ENCODE data around the gene MAT1A. TPM values are rescaled to one million over a fixed set of nuclear protein-coding genes. Genes with fewer than 3 reads are reported as not detected.

MAT1A gene
- total RNA-seq, result not detected in 2 replicates

DNA sequence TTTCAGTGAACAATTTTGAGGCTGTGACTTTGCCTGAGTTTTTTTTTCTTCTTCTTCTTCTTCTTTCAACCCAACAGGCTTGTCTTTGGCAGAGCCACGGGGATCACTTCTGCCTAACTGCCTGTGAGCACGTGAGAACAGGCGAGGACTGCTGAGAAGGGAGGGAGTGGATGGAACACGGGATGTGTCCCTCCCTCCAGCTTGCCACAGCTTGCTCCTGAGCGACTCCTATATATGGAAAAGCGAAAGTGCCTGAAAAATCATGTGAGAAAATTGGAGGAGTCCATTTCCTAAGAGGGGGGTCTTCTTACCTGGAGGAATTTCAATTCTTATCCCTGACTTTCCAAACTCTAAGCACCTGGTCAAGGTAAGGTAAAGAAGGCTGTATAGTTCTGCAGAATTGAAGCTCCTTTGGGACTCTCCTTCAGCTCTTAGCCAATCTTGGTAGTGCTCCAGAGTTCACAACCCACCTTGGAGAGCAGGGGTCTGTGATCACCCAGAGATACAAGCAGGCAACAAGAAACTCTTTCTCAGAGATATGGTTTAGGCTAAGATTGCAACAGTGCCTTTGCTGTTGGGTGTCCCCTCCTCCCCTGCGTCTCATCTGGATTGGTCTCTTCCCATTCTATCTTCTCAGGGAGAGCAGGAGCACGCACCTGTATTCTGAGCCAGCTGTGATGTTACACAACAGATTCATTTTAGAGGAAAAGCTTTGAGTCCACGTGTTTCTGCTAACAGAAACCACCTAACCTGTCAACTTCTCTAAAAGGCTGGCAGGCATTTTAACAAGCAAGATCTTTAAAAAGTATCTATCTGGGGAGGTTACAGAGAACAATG is at the start of gene MAT1A:
MAT1A (minus strand) TSS at position 208 of the 837 bp plus-strand sequence. CDS start 235 bp downstream, outside the sequence.
- no peaks in the 10 kb centered on the region for H3K4me1 Mint-ChIP-seq (ENCODE audit: low read depth)
- no peak within 1 kb of the TSS for H3K27ac Mint-ChIP-seq
- no peaks in the 10 kb centered on the region for H3K9me3 Mint-ChIP-seq
- H3K27me3 Mint-ChIP-seq (ENCODE audit: insufficient read depth), result peaks cover 17% of the 10 kb centered on the region
- H3K36me3 Mint-ChIP-seq (ENCODE audit: low read depth), result no peaks in the 10 kb centered on the region
- no peak within 1 kb of the TSS for H3K4me3 Mint-ChIP-seq
- DNase-seq (ENCODE audit: low spot score), result no peak
- intact Hi-C loops (cut with micrococcal nuclease), result no loop called here

GRCh38 chr10:80333983-80334382 is 44.5 kb upstream of the MAT1A start:
- H3K27me3 Mint-ChIP-seq (ENCODE audit: insufficient read depth), result peaks cover 7% of the 10 kb centered on the region
- H3K9me3 Mint-ChIP-seq, result no peaks in the 10 kb centered on the region
- H3K4me1 Mint-ChIP-seq (ENCODE audit: low read depth), result no peaks in the 10 kb centered on the region
- H3K36me3 Mint-ChIP-seq (ENCODE audit: low read depth), result no peaks in the 10 kb centered on the region
- DNase-seq (ENCODE audit: low spot score), result no peak
- intact Hi-C loops (cut with micrococcal nuclease), result no loop called here
- H3K4me3 Mint-ChIP-seq, result no peak overlapping the region
- no peak overlapping the region for H3K27ac Mint-ChIP-seq

DNA sequence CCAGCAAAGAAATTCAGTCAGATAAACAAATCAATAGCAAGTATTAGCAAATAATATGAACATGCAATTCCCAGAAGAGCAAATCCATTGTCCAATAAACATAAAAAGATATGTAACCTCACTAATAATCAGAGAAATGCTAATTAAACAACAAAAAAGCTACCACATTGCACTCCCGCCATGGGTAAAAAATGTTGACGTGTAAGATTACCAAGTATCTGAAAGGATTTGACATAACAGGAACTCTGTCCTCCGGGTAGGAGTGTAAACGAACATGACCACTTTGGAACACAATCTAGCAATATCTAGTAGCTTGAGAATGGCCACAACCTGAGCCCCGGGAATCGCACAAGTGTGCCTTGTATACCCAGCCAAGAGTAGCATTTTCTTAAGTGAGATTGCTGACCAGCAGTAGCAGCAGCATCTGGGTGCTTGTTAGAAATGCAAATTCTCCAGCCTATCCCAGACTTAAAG is 35.5 kb upstream of the MAT1A start:
- Mint-ChIP-seq H3K4me3 (no peak overlapping the region), H3K27me3 (ENCODE audit: insufficient read depth) (peaks cover 2% of the 10 kb centered on the region), H3K36me3 (ENCODE audit: low read depth) (no peaks in the 10 kb centered on the region), H3K4me1 (ENCODE audit: low read depth) (no peaks in the 10 kb centered on the region), H3K27ac (no peak overlapping the region), H3K9me3 (no peaks in the 10 kb centered on the region)
- intact Hi-C loops (cut with micrococcal nuclease), result no loop called here
- DNase-seq (ENCODE audit: low spot score), result no peak

DNA sequence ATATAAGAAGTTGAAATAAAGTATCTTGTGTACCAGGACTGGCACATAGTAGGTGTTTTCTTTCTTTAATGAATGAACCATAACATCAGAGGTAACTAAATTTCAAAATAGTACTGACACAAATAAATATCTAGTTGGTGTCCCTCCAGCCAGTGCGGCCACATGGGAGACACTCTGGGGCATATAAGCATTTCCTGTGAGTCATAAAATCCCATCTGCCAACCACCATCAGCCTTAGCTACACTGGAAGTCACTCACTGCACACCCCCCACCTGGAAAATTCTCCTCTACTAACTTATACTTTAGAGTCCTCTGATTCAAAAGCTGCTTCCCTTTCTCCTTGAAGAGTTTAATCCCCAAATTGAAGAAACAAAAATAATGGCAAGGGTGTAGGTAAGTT is 34.6 kb upstream of the MAT1A start:
- Mint-ChIP-seq H3K27me3 (ENCODE audit: insufficient read depth) (peaks cover 2% of the 10 kb centered on the region), H3K4me1 (ENCODE audit: low read depth) (no peaks in the 10 kb centered on the region), H3K36me3 (ENCODE audit: low read depth) (no peaks in the 10 kb centered on the region), H3K9me3 (no peaks in the 10 kb centered on the region), H3K4me3 (no peak overlapping the region), H3K27ac (no peak overlapping the region)
- intact Hi-C loops (cut with micrococcal nuclease), result no loop called here
- DNase-seq (ENCODE audit: low spot score), result no peak

- Mint-ChIP-seq H3K4me1 (ENCODE audit: low read depth) (no peaks in the 10 kb centered on the region), H3K27me3 (ENCODE audit: insufficient read depth) (peaks cover 2% of the 10 kb centered on the region), H3K9me3 (no peaks in the 10 kb centered on the region), H3K36me3 (ENCODE audit: low read depth) (no peaks in the 10 kb centered on the region), H3K4me3 (no peak overlapping the region), H3K27ac (no peak overlapping the region)
- intact Hi-C loops (cut with micrococcal nuclease), result no loop called here
- no peak for DNase-seq (ENCODE audit: low spot score)
Observed at GRCh38 chr10:80323311-80323710, 33.9 kb upstream of the MAT1A start.

GRCh38 chr10:80322711-80323110 is 33.3 kb upstream of the MAT1A start:
- DNase-seq (ENCODE audit: low spot score), result no peak
- no peaks in the 10 kb centered on the region for H3K36me3 Mint-ChIP-seq (ENCODE audit: low read depth)
- H3K4me3 Mint-ChIP-seq, result no peak overlapping the region
- H3K9me3 Mint-ChIP-seq, result no peaks in the 10 kb centered on the region
- no peak overlapping the region for H3K27ac Mint-ChIP-seq
- H3K27me3 Mint-ChIP-seq (ENCODE audit: insufficient read depth), result peaks cover 6% of the 10 kb centered on the region
- intact Hi-C loops (cut with micrococcal nuclease), result no loop called here
- no peaks in the 10 kb centered on the region for H3K4me1 Mint-ChIP-seq (ENCODE audit: low read depth)

DNA sequence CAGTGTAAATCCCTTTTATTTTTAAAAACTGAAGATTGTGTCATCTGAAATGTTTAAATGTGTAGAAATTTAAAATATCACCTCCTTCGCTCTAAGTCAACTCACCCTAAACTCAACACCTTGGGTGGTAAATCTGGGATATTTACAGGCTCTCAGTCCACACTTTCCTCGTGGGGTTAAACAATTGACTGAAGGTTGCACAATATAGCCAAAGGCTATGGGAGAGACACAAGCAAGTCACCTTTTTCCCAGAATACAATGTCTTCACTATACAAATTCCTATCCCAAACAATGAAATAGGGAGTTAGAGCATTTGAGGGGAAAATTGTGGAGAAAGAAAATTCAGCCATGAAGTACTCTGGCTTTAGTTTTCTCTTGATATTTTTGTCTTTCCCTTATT is 32.7 kb upstream of the MAT1A start:
- Mint-ChIP-seq H3K9me3 (no peaks in the 10 kb centered on the region), H3K4me3 (no peak overlapping the region)

GRCh38 chr10:80321183-80321582 is 31.7 kb upstream of the MAT1A start:
- H3K4me1 Mint-ChIP-seq (ENCODE audit: low read depth), result no peaks in the 10 kb centered on the region
- H3K4me3 Mint-ChIP-seq, result no peak overlapping the region
- intact Hi-C loops (cut with micrococcal nuclease), result no loop called here
- no peak for DNase-seq (ENCODE audit: low spot score)
- H3K27ac Mint-ChIP-seq, result no peak overlapping the region
- H3K27me3 Mint-ChIP-seq (ENCODE audit: insufficient read depth), result peaks cover 6% of the 10 kb centered on the region
- no peaks in the 10 kb centered on the region for H3K9me3 Mint-ChIP-seq
- no peaks in the 10 kb centered on the region for H3K36me3 Mint-ChIP-seq (ENCODE audit: low read depth)

More for the DNA sequence above, 32.7 kb upstream of the MAT1A start:
- Mint-ChIP-seq H3K27ac (no peak overlapping the region), H3K4me1 (ENCODE audit: low read depth) (no peaks in the 10 kb centered on the region), H3K27me3 (ENCODE audit: insufficient read depth) (peaks cover 6% of the 10 kb centered on the region), H3K36me3 (ENCODE audit: low read depth) (no peaks in the 10 kb centered on the region)
- no peak for DNase-seq (ENCODE audit: low spot score)
- intact Hi-C loops (cut with micrococcal nuclease), result no loop called here

DNA sequence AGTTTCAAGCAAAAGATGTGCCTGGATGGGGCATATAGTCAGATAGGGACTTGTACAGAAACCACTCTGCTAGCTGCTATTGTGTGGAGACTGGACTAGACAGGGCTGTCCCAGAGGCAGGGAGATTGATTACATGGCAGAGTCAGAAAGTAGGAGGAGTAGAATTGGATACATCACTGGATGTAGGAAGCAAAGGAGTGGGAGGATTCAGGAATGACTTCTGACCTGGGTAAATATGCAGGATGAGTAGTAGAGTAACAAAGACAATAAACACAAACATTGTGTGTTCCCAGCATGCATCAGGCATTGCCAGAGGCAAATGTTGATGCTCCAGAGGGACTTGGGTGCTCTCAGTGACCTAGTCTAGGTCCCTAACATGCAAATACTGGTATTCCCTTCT is 30.9 kb upstream of the MAT1A start:
- Mint-ChIP-seq H3K36me3 (ENCODE audit: low read depth) (no peaks in the 10 kb centered on the region), H3K4me3 (no peak overlapping the region), H3K9me3 (no peaks in the 10 kb centered on the region), H3K4me1 (ENCODE audit: low read depth) (no peaks in the 10 kb centered on the region), H3K27me3 (ENCODE audit: insufficient read depth) (peaks cover 6% of the 10 kb centered on the region), H3K27ac (no peak overlapping the region)
- DNase-seq (ENCODE audit: low spot score), result no peak
- intact Hi-C loops (cut with micrococcal nuclease), result no loop called here

DNA sequence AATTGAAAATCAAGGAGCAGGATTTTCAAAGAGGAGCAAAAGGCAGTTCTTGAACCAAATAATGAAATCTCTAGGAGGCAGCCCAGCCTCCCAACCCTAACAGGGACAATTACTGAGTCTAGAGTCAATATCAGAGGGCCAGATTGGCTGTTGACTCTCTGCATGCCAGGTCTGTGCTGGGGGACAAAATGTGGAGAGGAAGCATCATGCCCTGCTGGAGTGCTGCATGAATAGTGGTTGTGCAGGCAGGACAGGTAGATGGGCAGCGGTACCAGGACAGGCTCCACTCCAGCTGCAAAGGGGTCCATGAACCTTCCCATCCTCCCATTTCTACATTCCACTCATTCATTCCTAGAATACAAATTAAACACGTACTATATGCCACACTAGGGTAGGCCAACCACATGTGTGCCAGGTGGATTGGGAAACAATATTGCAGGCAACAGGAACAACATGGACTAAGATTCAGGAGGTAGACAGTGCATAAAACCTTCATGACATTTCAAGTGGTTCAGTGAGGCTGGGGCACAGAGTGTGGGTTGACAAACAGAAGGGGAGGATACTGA is 30.4 kb upstream of the MAT1A start:
- peaks cover 6% of the 10 kb centered on the region for H3K27me3 Mint-ChIP-seq (ENCODE audit: insufficient read depth)
- no peak for DNase-seq (ENCODE audit: low spot score)
- no peaks in the 10 kb centered on the region for H3K36me3 Mint-ChIP-seq (ENCODE audit: low read depth)
- intact Hi-C loops (cut with micrococcal nuclease), result no loop called here
- H3K9me3 Mint-ChIP-seq, result no peaks in the 10 kb centered on the region
- no peaks in the 10 kb centered on the region for H3K4me1 Mint-ChIP-seq (ENCODE audit: low read depth)
- no peak overlapping the region for H3K27ac Mint-ChIP-seq
- no peak overlapping the region for H3K4me3 Mint-ChIP-seq

DNA sequence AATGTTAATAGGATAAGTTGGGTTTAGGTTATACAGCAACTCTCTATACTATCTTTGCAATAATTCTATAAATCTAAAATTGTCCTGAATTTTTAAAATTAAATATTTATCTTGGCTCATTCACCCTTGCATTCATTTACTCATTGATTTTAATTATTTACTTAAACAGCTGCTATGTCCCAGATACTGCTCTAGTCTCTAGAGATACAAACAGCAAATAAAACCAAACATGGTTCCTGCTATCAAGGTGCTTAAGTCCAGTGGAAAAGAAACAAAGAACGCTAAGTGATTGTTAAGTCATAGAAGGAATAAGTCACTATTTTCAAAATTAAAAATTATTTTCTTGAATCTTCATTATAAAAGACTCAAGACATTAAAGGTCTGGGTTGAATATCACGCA is 29.9 kb upstream of the MAT1A start:
- H3K4me1 Mint-ChIP-seq (ENCODE audit: low read depth), result no peaks in the 10 kb centered on the region
- intact Hi-C loops (cut with micrococcal nuclease), result no loop called here
- H3K4me3 Mint-ChIP-seq, result no peak overlapping the region
- peaks cover 6% of the 10 kb centered on the region for H3K27me3 Mint-ChIP-seq (ENCODE audit: insufficient read depth)
- H3K9me3 Mint-ChIP-seq, result no peaks in the 10 kb centered on the region
- H3K27ac Mint-ChIP-seq, result no peak overlapping the region
- no peak for DNase-seq (ENCODE audit: low spot score)
- H3K36me3 Mint-ChIP-seq (ENCODE audit: low read depth), result no peaks in the 10 kb centered on the region

DNA sequence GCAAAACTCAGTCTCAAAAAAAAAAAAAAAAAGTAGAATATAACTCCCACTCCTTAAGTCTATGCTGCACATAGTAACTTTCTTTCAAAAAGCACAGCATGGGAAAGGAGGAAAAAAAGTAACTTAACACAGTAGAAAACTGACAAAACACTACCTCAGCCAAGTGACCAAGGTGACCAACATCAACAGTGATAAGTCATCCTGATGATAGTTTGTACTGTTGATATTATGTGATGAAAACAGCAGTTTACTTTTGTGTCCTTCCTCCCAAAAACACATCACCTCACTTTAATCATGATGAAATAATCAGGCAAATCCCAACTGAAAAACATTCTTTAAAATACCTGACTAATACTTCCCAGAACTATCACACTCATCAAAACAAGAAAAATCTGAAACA is 29.3 kb upstream of the MAT1A start:
- no peak overlapping the region for H3K4me3 Mint-ChIP-seq
- no peaks in the 10 kb centered on the region for H3K36me3 Mint-ChIP-seq (ENCODE audit: low read depth)
- DNase-seq (ENCODE audit: low spot score), result no peak
- H3K4me1 Mint-ChIP-seq (ENCODE audit: low read depth), result no peaks in the 10 kb centered on the region
- no peaks in the 10 kb centered on the region for H3K9me3 Mint-ChIP-seq
- peaks cover 6% of the 10 kb centered on the region for H3K27me3 Mint-ChIP-seq (ENCODE audit: insufficient read depth)
- intact Hi-C loops (cut with micrococcal nuclease), result no loop called here
- H3K27ac Mint-ChIP-seq, result no peak overlapping the region

- Mint-ChIP-seq H3K36me3 (ENCODE audit: low read depth) (no peaks in the 10 kb centered on the region), H3K4me1 (ENCODE audit: low read depth) (no peaks in the 10 kb centered on the region), H3K9me3 (no peaks in the 10 kb centered on the region), H3K27ac (no peak overlapping the region), H3K27me3 (ENCODE audit: insufficient read depth) (peaks cover 9% of the 10 kb centered on the region), H3K4me3 (no peak overlapping the region)
- intact Hi-C loops (cut with micrococcal nuclease), result no loop called here
- no peak for DNase-seq (ENCODE audit: low spot score)
Observed at GRCh38 chr10:80315391-80315790, 25.9 kb upstream of the MAT1A start.
